CD8-positive, alpha-beta memory T cell (primary cell): ENCODE results near the gene ZFYVE27. TPM values are rescaled to one million over a fixed set of nuclear protein-coding genes. Genes with fewer than 3 reads are reported as not detected.

ENCODE experiments used
- CTCF ChIA-PET: fragments of 350-600 bp; sonication (Branson Sonifier 250); formaldehyde crosslinking; loops from one replicate; lab custom pipeline; 2021; ENCODE audit warnings: antibody characterized with exemption; lab: Charles Lee
- POLR2A ChIA-PET: fragments of 350-600 bp; sonication (Branson Sonifier 250); formaldehyde crosslinking; loops from one replicate; lab custom pipeline; 2021; ENCODE audit warnings: antibody characterized with exemption; lab: Charles Lee
- DNase-seq, 5 donors: peaks; one replicate each; pipeline versions ENCODE4 v3.0.0 to v3.0.0-alpha.2; 2020 to 2022; ENCODE audit warnings: mixed read lengths in 1 of 5
- H3K27ac ChIP-seq: one replicate; pipeline ENCODE4 v1.7.0; 2013; ENCODE audit warnings: low read depth, mild to moderate bottlenecking, low read length, moderate library complexity
- H3K27me3 ChIP-seq: 2 replicates; pipeline ENCODE4 v1.7.0; 2013; ENCODE audit warnings: low read length, mild to moderate bottlenecking; ENCODE audit not compliant: insufficient read depth, poor library complexity, severe bottlenecking
- H3K36me3 ChIP-seq: 2 replicates; pipeline ENCODE4 v1.7.0; 2013; ENCODE audit warnings: mild to moderate bottlenecking, low read length, moderate library complexity; ENCODE audit not compliant: insufficient read depth
- H3K4me1 ChIP-seq: 2 replicates; pipeline ENCODE4 v1.7.0; 2013; ENCODE audit warnings: mild to moderate bottlenecking, low read length, moderate library complexity; ENCODE audit not compliant: insufficient read depth
- H3K4me3 ChIP-seq: 2 replicates; pipeline ENCODE4 v1.7.0; 2013; ENCODE audit warnings: mild to moderate bottlenecking, low read length
- H3K9me3 ChIP-seq: 2 replicates; pipeline ENCODE4 v1.7.0; 2013; ENCODE audit warnings: mild to moderate bottlenecking, low read length
- H3K27ac Mint-ChIP-seq, 8 donors: one replicate each; pipeline ENCODE4 v1.8.0; 2020 to 2021; ENCODE audit warnings: mixed read lengths in 8 of 8, mild to moderate bottlenecking in 6 of 8, inconsistent platforms in 3 of 8, moderate library complexity in 3 of 8
- H3K27me3 Mint-ChIP-seq, 2 donors: one replicate each; pipeline ENCODE4 v1.8.0; 2020 to 2021; ENCODE audit warnings: mixed read lengths in 2 of 2, mild to moderate bottlenecking in 1 of 2, moderate library complexity in 1 of 2
- H3K36me3 Mint-ChIP-seq, 3 donors: one replicate each; pipeline ENCODE4 v1.8.0; 2020 to 2021; ENCODE audit warnings: mixed read lengths in 3 of 3, inconsistent platforms in 1 of 3, mild to moderate bottlenecking in 1 of 3
- H3K4me1 Mint-ChIP-seq, 3 donors: one replicate each; pipeline ENCODE4 v1.8.0; 2020 to 2021; ENCODE audit warnings: mixed read lengths in 3 of 3, inconsistent platforms in 1 of 3, mild to moderate bottlenecking in 1 of 3
- H3K4me3 Mint-ChIP-seq, 7 donors: one replicate each; pipeline ENCODE4 v1.8.0; 2020 to 2021; ENCODE audit warnings: mixed read lengths in 7 of 7, mild to moderate bottlenecking in 6 of 7, moderate library complexity in 4 of 7, inconsistent platforms in 2 of 7
- H3K9me3 Mint-ChIP-seq, 5 donors: one replicate each; pipeline ENCODE4 v1.8.0; 2020 to 2022; ENCODE audit warnings: mixed read lengths in 5 of 5, mild to moderate bottlenecking in 3 of 5, moderate library complexity in 2 of 5, inconsistent platforms in 1 of 5
- polyA plus RNA-seq: library from polyadenylated mRNA; unstranded; fragments of 300-500 nt; fragmentation: Illumina TruSeq; gene quantifications from one replicate; pipeline ENCODE4 v1.2.3, GENCODE V29; 2021
- total RNA-seq, 2 experiments: library from RNA; stranded (reverse); gene quantifications; one replicate each; pipeline ENCODE4 v1.2.3, GENCODE V29; 2021

The ZFYVE27 gene
- total and polyA plus RNA-seq, 3 experiments from 2014 or later: 27.4 to 31.4 (median 28.6) TPM

DNA sequence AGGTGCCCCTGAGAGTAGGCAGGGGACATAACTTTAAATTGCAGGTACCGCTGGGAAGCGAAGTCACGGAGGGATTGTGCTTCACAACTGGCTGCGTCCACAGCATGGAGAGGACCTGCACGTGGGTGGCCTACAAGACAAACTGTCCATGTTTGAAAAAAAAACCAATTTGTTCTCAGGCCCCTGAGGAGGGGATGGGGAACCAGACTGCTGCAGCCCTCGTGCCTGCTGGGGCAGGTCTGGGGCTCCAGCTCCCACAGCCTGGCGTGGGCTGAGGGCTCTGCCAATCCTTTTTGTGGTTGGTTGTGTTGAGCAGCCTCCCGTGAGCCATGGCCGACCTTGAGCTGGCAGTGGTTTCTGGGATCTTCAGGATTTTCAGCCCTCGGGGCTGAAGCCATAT lies 25.1 kb downstream of the ZFYVE27 start:
- H3K36me3 ChIP-seq: peaks cover 13% of the 10 kb centered on the region
- CTCF ChIA-PET: interaction anchor here (1.3 to 1.4 kb wide), 3 partner anchors 9 to 107 kb away, joined by 4 to 5 read pairs (median 4); no protein-coding TSS in a partner anchor
- Mint-ChIP-seq H3K4me1 (no peaks in the 10 kb centered on the region), H3K9me3 (no peaks in the 10 kb centered on the region), H3K27ac (peak overlapping the region in 1 of 8 donors; percentile 33), H3K4me3 (no peak overlapping the region), H3K36me3 (peaks cover 0 to 53% (median 12%) of the 10 kb centered on the region in 3 donors), H3K27me3 (peaks cover 0 to 2% of the 10 kb centered on the region in 2 donors)
- H3K27ac ChIP-seq: no peak overlapping the region
- DNase-seq: no peak
- POLR2A ChIA-PET: no interaction called here
- H3K4me1 ChIP-seq: no peaks in the 10 kb centered on the region
- H3K4me3 ChIP-seq: no peak overlapping the region
- H3K27me3 ChIP-seq: no peaks in the 10 kb centered on the region
- no peaks in the 10 kb centered on the region for H3K9me3 ChIP-seq

DNA sequence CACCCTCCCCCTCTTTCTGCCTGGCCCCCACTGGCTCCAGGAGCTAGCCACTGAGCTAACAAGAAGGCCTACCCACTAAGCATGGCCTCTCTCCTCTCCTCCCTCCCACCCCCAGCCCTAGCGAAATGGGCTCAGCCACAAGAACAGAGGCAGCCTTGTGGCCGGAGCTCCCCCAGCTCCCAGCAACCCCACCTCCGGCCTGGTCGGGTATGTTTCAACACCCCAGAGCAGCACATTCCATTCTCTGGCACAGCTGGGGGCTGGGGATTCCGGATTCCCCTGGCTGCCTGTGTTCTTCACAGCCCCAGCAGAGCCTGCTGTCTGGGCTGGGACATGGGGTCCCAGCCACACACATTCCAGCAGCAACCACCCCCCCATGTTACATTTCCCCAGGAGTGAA lies 25.9 kb downstream of the ZFYVE27 start:
- Mint-ChIP-seq H3K9me3 (no peaks in the 10 kb centered on the region), H3K27me3 (peaks cover 1 to 2% of the 10 kb centered on the region in 2 donors), H3K4me3 (no peak overlapping the region), H3K36me3 (peaks cover 0 to 47% (median 10%) of the 10 kb centered on the region in 3 donors), H3K27ac (no peak overlapping the region), H3K4me1 (no peaks in the 10 kb centered on the region)
- POLR2A ChIA-PET: interaction anchor here (1.0 kb wide), 1 partner anchor 18 kb away, joined by 4 read pairs; no protein-coding TSS in a partner anchor
- H3K36me3 ChIP-seq: peaks cover 10% of the 10 kb centered on the region
- CTCF ChIA-PET: interaction anchor here (0.9 to 1.4 kb wide), 4 partner anchors 9 to 107 kb away, joined by 4 to 5 read pairs (median 4); no protein-coding TSS in a partner anchor
- H3K4me3 ChIP-seq: no peak overlapping the region
- no peaks in the 10 kb centered on the region for H3K9me3 ChIP-seq
- no peaks in the 10 kb centered on the region for H3K27me3 ChIP-seq
- DNase-seq: no peak
- H3K27ac ChIP-seq: no peak overlapping the region
- no peaks in the 10 kb centered on the region for H3K4me1 ChIP-seq

DNA sequence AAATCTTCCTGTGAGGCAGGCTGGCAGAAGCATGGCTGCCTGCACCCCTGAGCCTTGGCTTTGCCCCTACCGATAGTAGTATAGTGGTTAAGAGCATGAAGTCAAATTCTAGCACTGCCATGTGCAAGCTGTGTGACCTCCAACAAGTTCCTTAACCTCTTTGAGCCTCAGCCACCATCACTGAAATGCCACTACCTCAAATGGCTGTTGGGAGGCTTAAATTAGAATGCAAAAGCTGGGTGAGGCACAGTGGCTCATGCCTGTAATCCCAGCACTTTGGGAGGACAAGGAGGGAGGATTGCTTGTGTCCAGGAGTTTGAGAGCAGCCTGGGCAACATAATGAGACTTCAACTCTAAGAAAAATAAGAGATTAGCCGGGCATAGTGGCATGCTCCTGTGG lies 26.5 kb downstream of the ZFYVE27 start:
- no peak overlapping the region for H3K4me3 ChIP-seq
- peaks cover 10% of the 10 kb centered on the region for H3K36me3 ChIP-seq
- H3K27ac ChIP-seq: no peak overlapping the region
- no peaks in the 10 kb centered on the region for H3K9me3 ChIP-seq
- Mint-ChIP-seq H3K4me3 (no peak overlapping the region), H3K27ac (no peak overlapping the region), H3K36me3 (peaks cover 0 to 45% (median 10%) of the 10 kb centered on the region in 3 donors), H3K9me3 (no peaks in the 10 kb centered on the region), H3K4me1 (no peaks in the 10 kb centered on the region), H3K27me3 (peaks cover 4 to 7% of the 10 kb centered on the region in 2 donors)
- H3K4me1 ChIP-seq: no peaks in the 10 kb centered on the region
- ChIA-PET CTCF (interaction anchor here (0.6 kb wide), 1 partner anchor 76 kb away, joined by 3 read pairs; no protein-coding TSS in a partner anchor), POLR2A (interaction anchor here (0.7 to 1.0 kb wide), 3 partner anchors 18 to 306 kb away, joined by 4 to 7 read pairs (median 5); no protein-coding TSS in a partner anchor)
- H3K27me3 ChIP-seq: no peaks in the 10 kb centered on the region
- DNase-seq: no peak

DNA sequence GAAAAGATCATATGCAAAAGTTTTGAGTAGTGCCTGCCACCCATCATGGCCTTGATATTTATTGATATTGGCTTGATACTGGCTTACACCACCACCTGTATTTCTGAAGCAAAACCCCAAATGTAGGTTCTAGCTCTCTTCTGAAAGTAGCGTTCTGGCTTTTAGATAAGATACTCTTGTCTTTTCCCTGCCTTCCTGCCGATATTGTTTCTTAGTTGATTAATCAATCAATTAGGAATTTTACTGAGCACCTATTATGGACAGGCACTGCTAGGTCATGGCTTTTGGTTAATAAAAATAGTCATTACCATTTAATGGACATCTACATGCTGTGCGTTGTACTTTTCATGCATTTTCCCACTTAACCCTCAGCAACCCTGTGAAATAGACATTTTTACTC lies 27.0 kb downstream of the ZFYVE27 start:
- Histone ChIP-seq H3K4me1 (no peaks in the 10 kb centered on the region), H3K4me3 (no peak overlapping the region), H3K27ac (no peak overlapping the region), H3K27me3 (no peaks in the 10 kb centered on the region), H3K9me3 (no peaks in the 10 kb centered on the region), H3K36me3 (peaks cover 10% of the 10 kb centered on the region)
- DNase-seq: no peak
- no peak overlapping the region for H3K4me3 Mint-ChIP-seq
- peaks cover 9 to 10% of the 10 kb centered on the region in 2 donors for H3K27me3 Mint-ChIP-seq
- no peaks in the 10 kb centered on the region for H3K4me1 Mint-ChIP-seq
- peaks cover 0 to 41% (median 10%) of the 10 kb centered on the region in 3 donors for H3K36me3 Mint-ChIP-seq
- no peaks in the 10 kb centered on the region for H3K9me3 Mint-ChIP-seq
- no peak overlapping the region for H3K27ac Mint-ChIP-seq
- POLR2A ChIA-PET: interaction anchor here (0.7 kb wide), 2 partner anchors 29 to 306 kb away, joined by 5 to 7 read pairs; no protein-coding TSS in a partner anchor
- CTCF ChIA-PET: interaction anchor here (0.6 to 0.7 kb wide), 3 partner anchors 15 to 76 kb away, joined by 3 read pairs; no protein-coding TSS in a partner anchor

DNA sequence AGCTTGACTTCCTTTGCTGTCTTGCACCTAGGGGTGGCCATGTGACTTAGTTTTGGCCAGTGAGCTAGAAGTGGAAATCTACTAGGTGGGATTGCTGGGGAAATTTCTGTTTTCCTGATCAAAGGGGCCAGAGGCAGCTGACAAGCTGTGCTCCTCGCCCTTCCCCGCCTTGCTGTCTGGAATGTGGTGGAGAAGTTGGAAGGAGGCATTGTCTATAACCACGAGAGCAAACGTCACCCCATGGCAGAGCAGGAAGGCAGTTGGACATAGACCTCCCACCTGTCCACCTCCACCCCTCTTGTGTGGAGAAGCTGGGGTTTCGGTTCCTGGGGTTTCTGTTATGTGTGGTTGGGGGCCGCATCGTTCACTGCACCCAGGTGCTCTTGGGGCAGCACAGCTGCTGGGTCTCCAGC lies 27.6 kb downstream of the ZFYVE27 start:
- H3K27ac Mint-ChIP-seq: peak overlapping the region in 1 of 8 donors; percentile 87
- no peak overlapping the region for H3K4me3 Mint-ChIP-seq
- Histone ChIP-seq H3K27ac (no peak overlapping the region), H3K4me1 (no peaks in the 10 kb centered on the region), H3K9me3 (no peaks in the 10 kb centered on the region), H3K36me3 (peaks cover 6% of the 10 kb centered on the region), H3K27me3 (no peaks in the 10 kb centered on the region), H3K4me3 (no peak overlapping the region)
- POLR2A ChIA-PET: no interaction called here
- peaks cover 0 to 3% (median 2%) of the 10 kb centered on the region in 3 donors for H3K4me1 Mint-ChIP-seq
- DNase-seq: no peak
- H3K27me3 Mint-ChIP-seq: peaks cover 13 to 14% of the 10 kb centered on the region in 2 donors
- H3K9me3 Mint-ChIP-seq: no peaks in the 10 kb centered on the region
- CTCF ChIA-PET: interaction anchor here (0.6 to 0.7 kb wide), 2 partner anchors 16 to 35 kb away, joined by 3 read pairs; no protein-coding TSS in a partner anchor
- peaks cover 0 to 35% (median 8%) of the 10 kb centered on the region in 3 donors for H3K36me3 Mint-ChIP-seq

DNA sequence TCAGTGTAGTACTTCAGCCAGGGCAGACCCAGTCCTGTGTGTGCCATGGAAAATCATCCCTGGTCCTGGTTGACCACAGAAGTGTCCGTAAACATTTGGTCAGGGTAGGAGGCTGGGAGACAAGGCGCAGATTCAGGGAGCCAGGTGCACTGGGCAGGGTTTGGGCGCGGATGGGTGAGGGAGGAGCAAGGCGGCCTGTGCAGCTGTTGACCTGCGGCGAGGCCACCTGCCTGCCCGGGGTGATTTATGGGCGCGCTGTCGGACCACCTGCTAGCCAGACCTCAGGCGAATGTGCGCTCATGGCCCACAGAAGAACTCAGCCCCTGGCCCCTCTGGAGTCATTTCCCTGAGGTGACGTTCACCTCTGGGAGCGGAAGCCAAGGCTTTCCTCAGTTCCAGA lies 28.3 kb downstream of the ZFYVE27 start:
- H3K27me3 Mint-ChIP-seq: peaks cover 19 to 21% of the 10 kb centered on the region in 2 donors
- CTCF ChIA-PET: interaction anchor here (1.3 kb wide), 1 partner anchor 27 kb away, joined by 5 read pairs; no protein-coding TSS in a partner anchor
- Histone ChIP-seq H3K36me3 (no peaks in the 10 kb centered on the region), H3K4me3 (no peak overlapping the region), H3K4me1 (no peaks in the 10 kb centered on the region), H3K9me3 (no peaks in the 10 kb centered on the region), H3K27ac (no peak overlapping the region), H3K27me3 (peaks cover under 1% of the 10 kb centered on the region)
- H3K4me3 Mint-ChIP-seq: no peak overlapping the region
- DNase-seq: no peak
- no peaks in the 10 kb centered on the region for H3K9me3 Mint-ChIP-seq
- H3K27ac Mint-ChIP-seq: no peak overlapping the region
- H3K36me3 Mint-ChIP-seq: peaks cover 0 to 29% (median 8%) of the 10 kb centered on the region in 3 donors
- peaks cover 2 to 5% (median 3%) of the 10 kb centered on the region in 3 donors for H3K4me1 Mint-ChIP-seq
- POLR2A ChIA-PET: no interaction called here

DNA sequence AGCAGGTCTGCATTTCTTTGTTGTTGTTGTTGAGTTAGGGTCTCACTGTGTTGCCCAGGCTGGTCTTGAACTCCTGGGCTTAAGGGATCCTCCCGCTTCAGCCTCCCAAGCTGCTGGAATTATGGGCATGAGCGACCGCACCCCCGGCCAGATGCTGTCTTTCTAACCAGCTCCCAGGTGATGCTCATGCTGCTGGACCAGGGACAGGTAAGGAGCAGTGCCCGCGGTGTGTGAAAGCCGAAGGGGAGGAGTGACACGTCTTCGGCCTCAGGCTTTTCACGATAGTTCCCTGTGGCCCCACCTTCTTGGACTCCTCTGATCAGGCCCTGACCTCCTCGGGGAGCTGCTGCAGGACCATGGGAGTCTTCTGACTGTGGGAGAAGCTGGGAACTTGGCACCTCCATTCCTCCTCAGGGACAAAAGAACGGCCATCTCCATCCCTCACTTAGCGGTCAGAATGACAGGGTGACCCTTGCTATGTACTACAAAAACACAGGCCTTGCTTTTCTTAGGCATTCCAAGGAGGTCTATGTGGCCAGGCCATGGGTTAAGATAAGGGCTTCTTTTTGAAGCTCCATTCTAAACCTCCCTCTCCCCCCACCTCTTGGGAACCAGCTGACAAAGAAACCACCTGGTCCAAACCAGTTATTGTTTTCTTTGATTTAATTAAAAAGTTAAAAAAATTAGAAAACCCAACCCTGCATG lies 29.3 kb downstream of the ZFYVE27 start:
- H3K4me3 ChIP-seq: no peak overlapping the region
- no peaks in the 10 kb centered on the region for H3K9me3 Mint-ChIP-seq
- ChIA-PET POLR2A (no interaction called here), CTCF (interaction anchor here (1.3 kb wide), 1 partner anchor 26 kb away, joined by 5 read pairs; no protein-coding TSS in a partner anchor)
- peak in 1 of 5 donors; percentile 16 for DNase-seq
- H3K4me1 ChIP-seq: no peaks in the 10 kb centered on the region
- H3K4me3 Mint-ChIP-seq: no peak overlapping the region
- H3K27ac ChIP-seq: no peak overlapping the region
- peaks cover 4 to 16% (median 8%) of the 10 kb centered on the region in 3 donors for H3K4me1 Mint-ChIP-seq
- H3K27me3 ChIP-seq: peaks cover 9% of the 10 kb centered on the region
- peaks cover 0 to 18% (median 6%) of the 10 kb centered on the region in 3 donors for H3K36me3 Mint-ChIP-seq
- H3K9me3 ChIP-seq: no peaks in the 10 kb centered on the region
- H3K27me3 Mint-ChIP-seq: peaks cover 27 to 31% of the 10 kb centered on the region in 2 donors
- no peak overlapping the region for H3K27ac Mint-ChIP-seq
- no peaks in the 10 kb centered on the region for H3K36me3 ChIP-seq
